ENCODE measurements around the gene LGALS9.

The LGALS9 gene

GRCh38 chr17:27630607-27631410 lies at the start of gene LGALS9:
LGALS9 (plus strand) TSS chr17:27631188; CDS start chr17:27631266, 78 bp downstream.
- TF ChIP-seq, protein P1, sequence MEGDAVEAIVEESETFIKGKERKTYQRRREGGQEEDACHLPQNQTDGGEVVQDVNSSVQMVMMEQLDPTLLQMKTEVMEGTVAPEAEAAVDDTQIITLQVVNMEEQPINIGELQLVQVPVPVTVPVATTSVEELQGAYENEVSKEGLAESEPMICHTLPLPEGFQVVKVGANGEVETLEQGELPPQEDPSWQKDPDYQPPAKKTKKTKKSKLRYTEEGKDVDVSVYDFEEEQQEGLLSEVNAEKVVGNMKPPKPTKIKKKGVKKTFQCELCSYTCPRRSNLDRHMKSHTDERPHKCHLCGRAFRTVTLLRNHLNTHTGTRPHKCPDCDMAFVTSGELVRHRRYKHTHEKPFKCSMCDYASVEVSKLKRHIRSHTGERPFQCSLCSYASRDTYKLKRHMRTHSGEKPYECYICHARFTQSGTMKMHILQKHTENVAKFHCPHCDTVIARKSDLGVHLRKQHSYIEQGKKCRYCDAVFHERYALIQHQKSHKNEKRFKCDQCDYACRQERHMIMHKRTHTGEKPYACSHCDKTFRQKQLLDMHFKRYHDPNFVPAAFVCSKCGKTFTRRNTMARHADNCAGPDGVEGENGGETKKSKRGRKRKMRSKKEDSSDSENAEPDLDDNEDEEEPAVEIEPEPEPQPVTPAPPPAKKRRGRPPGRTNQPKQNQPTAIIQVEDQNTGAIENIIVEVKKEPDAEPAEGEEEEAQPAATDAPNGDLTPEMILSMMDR (IDR thresholded peaks at IDR 0.05; ENCODE audit: low read depth, low read length) = no peak
- DNase-seq (ENCODE audit: low read depth, low spot score) = no peak
- in situ Hi-C loops (cut with HindIII; ENCODE audit: low sequenced_read_pairs) = no loop called here
- no peak within 1 kb of the TSS for H3K4me3 ChIP-seq (ENCODE audit: low read depth, low read length)

GRCh38 chr17:27582696-27583095 lies 48.3 kb upstream of the LGALS9 start:
- DNase-seq (ENCODE audit: low read depth, low spot score) = no peak
- TF ChIP-seq, protein P1 (IDR thresholded peaks at IDR 0.05; ENCODE audit: low read depth, low read length) = no peak
- H3K4me3 ChIP-seq (ENCODE audit: low read depth, low read length) = no peak overlapping the region
- in situ Hi-C loops (cut with HindIII; ENCODE audit: low sequenced_read_pairs) = no loop called here

GRCh38 chr17:27585153-27585681 lies 45.8 kb upstream of the LGALS9 start:
- no peak for DNase-seq (ENCODE audit: low read depth, low spot score)
- in situ Hi-C loops (cut with HindIII; ENCODE audit: low sequenced_read_pairs) = no loop called here
- TF ChIP-seq, protein P1 (IDR thresholded peaks at IDR 0.05; ENCODE audit: low read depth, low read length) = no peak
- H3K4me3 ChIP-seq (ENCODE audit: low read depth, low read length) = no peak overlapping the region

DNA sequence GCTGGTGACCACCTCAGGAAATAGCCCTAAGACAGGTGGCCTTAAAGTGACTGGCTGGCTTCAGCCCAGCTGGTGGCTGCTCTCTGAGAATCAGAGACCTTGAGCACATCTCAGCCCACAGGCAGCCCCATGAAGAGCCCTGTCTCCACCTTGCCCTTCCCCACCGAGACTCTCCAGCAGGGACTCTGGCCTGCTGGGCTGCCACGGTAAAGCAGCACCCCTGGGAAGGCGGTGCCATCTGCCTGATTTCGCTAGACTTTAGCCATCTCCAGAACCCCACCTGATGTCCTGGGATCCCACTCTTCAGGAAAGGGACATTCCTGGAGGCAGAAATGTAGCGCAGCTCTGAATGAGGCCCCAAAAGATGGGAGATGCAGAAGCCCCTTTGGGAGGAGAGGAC lies 45.2 kb upstream of the LGALS9 start:
- TF ChIP-seq, protein P1 (IDR thresholded peaks at IDR 0.05; ENCODE audit: low read depth, low read length) = no peak
- DNase-seq (ENCODE audit: low read depth, low spot score) = no peak
- H3K4me3 ChIP-seq (ENCODE audit: low read depth, low read length) = no peak overlapping the region
- in situ Hi-C loops (cut with HindIII; ENCODE audit: low sequenced_read_pairs) = no loop called here

DNA sequence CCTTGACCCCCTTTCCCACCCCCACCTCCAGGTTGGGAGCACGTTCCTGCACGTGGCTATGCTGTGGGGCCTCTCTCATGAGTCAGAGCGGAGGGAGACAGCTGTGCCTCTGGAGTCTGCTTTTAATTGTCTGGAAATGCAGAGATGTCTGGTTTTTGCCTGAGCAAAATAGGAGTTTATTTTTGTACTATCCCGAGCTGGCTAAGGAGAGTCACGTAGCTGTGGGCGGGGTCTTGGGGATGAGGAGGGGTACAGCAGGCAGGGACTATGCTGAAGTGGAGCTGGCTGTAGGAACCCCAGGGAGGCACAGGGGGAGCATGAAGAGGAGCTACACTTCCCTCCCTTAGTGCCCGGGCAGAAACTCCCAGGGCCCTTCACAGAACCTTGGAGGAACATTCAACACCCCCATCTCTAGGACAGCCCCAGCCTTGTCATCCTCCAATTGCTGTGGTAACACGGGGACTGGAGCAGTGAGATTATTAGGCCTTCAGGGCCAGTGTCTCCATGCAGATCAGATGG lies 44.7 kb upstream of the LGALS9 start:
- in situ Hi-C loops (cut with HindIII; ENCODE audit: low sequenced_read_pairs) = no loop called here
- peak; percentile 78 for DNase-seq (ENCODE audit: low read depth, low spot score)
- H3K4me3 ChIP-seq (ENCODE audit: low read depth, low read length) = no peak overlapping the region
- TF ChIP-seq, protein P1 (IDR thresholded peaks at IDR 0.05; ENCODE audit: low read depth, low read length) = no peak

DNA sequence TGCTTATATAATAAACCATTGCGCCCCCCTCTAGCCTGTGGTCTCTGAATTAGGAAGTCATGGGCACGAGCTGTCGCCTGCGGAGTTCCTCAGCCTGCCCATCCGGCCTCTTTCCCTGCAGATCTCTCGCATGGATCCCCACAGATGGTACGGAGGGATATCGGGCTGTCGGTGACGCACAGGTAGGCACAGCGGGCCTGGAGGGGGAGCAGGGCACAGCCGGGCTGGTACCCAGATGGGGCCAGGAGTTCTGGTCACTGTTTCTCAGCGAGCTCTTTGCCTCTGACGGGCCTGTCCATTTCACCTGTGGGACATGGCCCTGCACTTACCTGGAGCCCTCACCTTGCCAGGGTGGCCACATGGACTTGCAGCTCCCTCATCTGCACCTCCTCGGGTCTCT lies 42.6 kb upstream of the LGALS9 start:
- in situ Hi-C loops (cut with HindIII; ENCODE audit: low sequenced_read_pairs) = no loop called here
- no peak overlapping the region for H3K4me3 ChIP-seq (ENCODE audit: low read depth, low read length)

More for the DNA sequence above, 42.6 kb upstream of the LGALS9 start:
- DNase-seq (ENCODE audit: low read depth, low spot score) = no peak
- TF ChIP-seq, protein P1 (IDR thresholded peaks at IDR 0.05; ENCODE audit: low read depth, low read length) = no peak
